ENCODE results near the gene KIFC1. TPM values are rescaled to one million over a fixed set of nuclear protein-coding genes. Genes with fewer than 3 reads are reported as not detected.

Gene KIFC1
- total RNA-seq, 2 donors from 2014 or later = 0.81 to 0.85 TPM

DNA sequence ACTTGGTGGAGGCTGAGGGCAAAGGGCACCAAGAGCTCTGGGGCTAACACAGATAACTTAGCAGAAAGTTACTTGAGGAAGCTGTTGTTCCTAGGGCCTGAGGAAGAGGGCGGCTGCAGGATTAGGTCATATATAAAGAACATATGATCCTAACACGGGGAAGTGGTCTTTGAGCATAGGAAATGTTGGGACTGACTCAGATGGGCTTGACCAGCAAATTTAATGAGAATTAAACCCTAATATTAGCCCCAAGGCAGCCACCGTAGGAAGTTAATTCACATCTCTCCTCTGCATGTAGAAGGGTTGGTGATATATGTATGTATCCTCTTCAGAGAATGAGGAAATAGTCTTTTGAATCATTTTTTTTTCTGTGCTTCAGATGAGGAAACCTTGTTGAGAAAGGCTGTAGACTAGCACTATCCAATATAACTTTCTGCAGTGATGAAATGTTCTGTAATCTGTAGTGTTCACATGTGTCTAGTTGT is 53.5 kb downstream of the KIFC1 start:
- Histone ChIP-seq H3K9me3 (no peaks in the 10 kb centered on the region), H3K27me3 (replicated peaks; ENCODE audit: insufficient read depth) (no peaks in the 10 kb centered on the region), H3K36me3 (peaks cover 25% of the 10 kb centered on the region), H3K27ac (no peak overlapping the region), H3K4me1 (ENCODE audit: control insufficient read depth in 1 of 2, low read depth in 2 of 2) (no peaks in the 10 kb centered on the region), H3K4me3 (no peak overlapping the region)
- no peak for ATAC-seq (ENCODE audit: insufficient number of reproducible peaks, low FRiP score, low read depth)
- no peak for DNase-seq (ENCODE audit: low spot score)
- TF ChIP-seq, protein P1, sequence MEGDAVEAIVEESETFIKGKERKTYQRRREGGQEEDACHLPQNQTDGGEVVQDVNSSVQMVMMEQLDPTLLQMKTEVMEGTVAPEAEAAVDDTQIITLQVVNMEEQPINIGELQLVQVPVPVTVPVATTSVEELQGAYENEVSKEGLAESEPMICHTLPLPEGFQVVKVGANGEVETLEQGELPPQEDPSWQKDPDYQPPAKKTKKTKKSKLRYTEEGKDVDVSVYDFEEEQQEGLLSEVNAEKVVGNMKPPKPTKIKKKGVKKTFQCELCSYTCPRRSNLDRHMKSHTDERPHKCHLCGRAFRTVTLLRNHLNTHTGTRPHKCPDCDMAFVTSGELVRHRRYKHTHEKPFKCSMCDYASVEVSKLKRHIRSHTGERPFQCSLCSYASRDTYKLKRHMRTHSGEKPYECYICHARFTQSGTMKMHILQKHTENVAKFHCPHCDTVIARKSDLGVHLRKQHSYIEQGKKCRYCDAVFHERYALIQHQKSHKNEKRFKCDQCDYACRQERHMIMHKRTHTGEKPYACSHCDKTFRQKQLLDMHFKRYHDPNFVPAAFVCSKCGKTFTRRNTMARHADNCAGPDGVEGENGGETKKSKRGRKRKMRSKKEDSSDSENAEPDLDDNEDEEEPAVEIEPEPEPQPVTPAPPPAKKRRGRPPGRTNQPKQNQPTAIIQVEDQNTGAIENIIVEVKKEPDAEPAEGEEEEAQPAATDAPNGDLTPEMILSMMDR (IDR thresholded peaks at IDR 0.05) = no peak

DNA sequence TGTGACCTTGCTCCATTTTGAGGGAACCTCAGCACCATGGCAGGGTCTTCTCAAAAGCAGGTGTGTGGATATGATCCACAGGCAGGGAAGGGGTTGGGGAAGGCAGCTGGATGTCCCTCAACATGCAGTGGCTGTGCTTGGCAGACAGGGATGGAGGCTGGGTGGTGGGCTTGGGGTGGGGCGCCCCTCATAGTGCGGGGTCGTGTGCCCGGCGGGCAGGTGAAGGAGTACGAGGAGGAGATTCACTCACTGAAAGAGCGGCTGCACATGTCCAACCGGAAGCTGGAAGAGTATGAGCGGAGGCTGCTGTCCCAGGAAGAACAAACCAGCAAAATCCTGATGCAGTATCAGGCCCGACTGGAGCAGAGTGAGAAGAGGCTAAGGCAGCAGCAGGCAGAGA is 54.7 kb downstream of the KIFC1 start:
- ATAC-seq (ENCODE audit: insufficient number of reproducible peaks, low FRiP score, low read depth) (no peak), DNase-seq (ENCODE audit: low spot score) (no peak)
- Histone ChIP-seq H3K4me1 (ENCODE audit: control insufficient read depth in 1 of 2, low read depth in 2 of 2) (no peaks in the 10 kb centered on the region), H3K4me3 (no peak overlapping the region), H3K9me3 (no peaks in the 10 kb centered on the region), H3K36me3 (peaks cover 23% of the 10 kb centered on the region), H3K27ac (no peak overlapping the region), H3K27me3 (replicated peaks; ENCODE audit: insufficient read depth) (no peaks in the 10 kb centered on the region)
- TF ChIP-seq, protein P1 (IDR thresholded peaks at IDR 0.05) = no peak

DNA sequence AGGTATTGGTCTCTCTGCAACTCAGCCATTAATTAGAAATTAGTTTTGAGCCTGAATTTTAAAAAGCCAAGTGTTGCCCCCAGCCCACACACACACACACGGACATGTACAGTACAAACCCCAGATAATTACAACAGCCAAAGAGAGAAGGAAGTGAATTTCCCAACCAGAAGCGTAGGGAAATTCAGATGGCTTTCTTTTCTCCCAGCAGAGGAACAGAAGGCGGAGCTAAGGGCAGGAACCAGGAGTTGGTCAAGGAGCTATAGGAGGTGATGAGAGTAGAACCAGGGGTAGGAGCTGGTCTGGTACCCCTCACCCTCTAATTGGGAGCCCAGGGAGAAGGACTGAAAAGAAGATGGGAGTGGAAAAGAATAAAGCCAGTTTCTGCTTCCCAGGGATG is 58.8 kb downstream of the KIFC1 start:
- no peak for ATAC-seq (ENCODE audit: insufficient number of reproducible peaks, low FRiP score, low read depth)
- peaks cover 7% of the 10 kb centered on the region for H3K36me3 ChIP-seq
- H3K9me3 ChIP-seq = no peaks in the 10 kb centered on the region
- TF ChIP-seq, protein P1 (IDR thresholded peaks at IDR 0.05) = no peak
- peaks cover 10 to 20% of the 10 kb centered on the region in 2 donors for H3K4me1 ChIP-seq (ENCODE audit: control insufficient read depth in 1 of 2, low read depth in 2 of 2)
- H3K27ac ChIP-seq = no peak overlapping the region
- H3K27me3 ChIP-seq (replicated peaks; ENCODE audit: insufficient read depth) = no peaks in the 10 kb centered on the region
- DNase-seq (ENCODE audit: low spot score) = no peak
- no peak overlapping the region for H3K4me3 ChIP-seq

DNA sequence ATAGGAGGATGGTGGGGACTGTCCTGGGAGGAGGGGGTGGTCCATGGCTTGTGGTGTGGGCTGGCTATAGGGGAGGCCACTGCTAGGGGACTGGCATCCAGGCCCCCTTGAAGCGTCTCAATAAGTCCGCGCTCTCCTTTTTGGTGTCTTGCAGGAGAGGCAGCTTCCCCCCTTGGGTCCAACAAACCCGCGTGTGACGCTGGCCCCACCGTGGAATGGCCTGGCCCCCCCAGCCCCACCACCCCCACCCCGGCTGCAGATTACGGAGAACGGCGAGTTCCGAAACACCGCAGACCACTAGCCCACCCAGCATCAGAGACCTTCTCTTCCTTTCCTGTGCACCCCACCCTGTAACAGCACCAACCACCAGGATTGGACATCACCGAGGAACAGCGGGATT is 60.0 kb downstream of the KIFC1 start:
- H3K4me3 ChIP-seq = no peak overlapping the region
- DNase-seq (ENCODE audit: low spot score) (no peak), ATAC-seq (ENCODE audit: insufficient number of reproducible peaks, low FRiP score, low read depth) (no peak)
- peaks cover 10 to 21% of the 10 kb centered on the region in 2 donors for H3K4me1 ChIP-seq (ENCODE audit: control insufficient read depth in 1 of 2, low read depth in 2 of 2)
- H3K9me3 ChIP-seq = no peaks in the 10 kb centered on the region
- TF ChIP-seq, protein P1 (IDR thresholded peaks at IDR 0.05) = no peak
- no peaks in the 10 kb centered on the region for H3K27me3 ChIP-seq (replicated peaks; ENCODE audit: insufficient read depth)
- no peak overlapping the region for H3K27ac ChIP-seq
- peaks cover 16% of the 10 kb centered on the region for H3K36me3 ChIP-seq

DNA sequence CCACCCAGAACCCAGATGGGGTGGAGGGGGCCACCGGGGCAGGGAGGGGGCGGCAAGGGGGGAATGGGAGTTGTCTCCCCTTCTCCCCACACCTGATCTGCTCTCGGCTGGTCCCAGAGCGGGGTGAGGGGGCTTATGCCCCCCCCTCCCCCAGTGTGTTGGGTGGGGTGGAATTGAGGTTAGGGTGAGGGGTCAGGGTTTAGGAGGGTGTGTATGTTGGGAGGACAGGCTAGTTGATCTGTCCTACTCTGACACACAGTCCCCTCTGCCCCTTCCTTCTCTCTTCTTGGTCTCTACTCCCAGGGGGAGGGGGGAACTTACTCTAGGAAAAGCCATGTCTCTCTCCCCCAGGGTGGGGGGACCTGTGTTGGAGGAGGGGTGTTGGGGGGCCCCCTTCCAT is 60.9 kb downstream of the KIFC1 start:
- no peak for DNase-seq (ENCODE audit: low spot score)
- Histone ChIP-seq H3K9me3 (no peaks in the 10 kb centered on the region), H3K36me3 (peaks cover 18% of the 10 kb centered on the region), H3K4me1 (ENCODE audit: control insufficient read depth in 1 of 2, low read depth in 2 of 2) (peaks cover 10 to 21% of the 10 kb centered on the region in 2 donors), H3K27ac (no peak overlapping the region), H3K4me3 (no peak overlapping the region), H3K27me3 (replicated peaks; ENCODE audit: insufficient read depth) (no peaks in the 10 kb centered on the region)
- TF ChIP-seq, protein P1 (IDR thresholded peaks at IDR 0.05) = no peak
- ATAC-seq (ENCODE audit: insufficient number of reproducible peaks, low FRiP score, low read depth) = no peak

Measured in thoracic aorta (tissue), 2 donors.